CD14-positive monocyte (primary cell): Measurements from ENCODE around the gene PLA2G4F. TPM values are rescaled to one million over a fixed set of nuclear protein-coding genes. Genes with fewer than 3 reads are reported as not detected.
A peak's percentile ranks its signal among the peaks of the same experiment; 100 is the strongest.

ENCODE experiments used
- DNase-seq, 3 donors: peaks; one replicate each; pipeline ENCODE4 v3.0.0-alpha.2; 2011 to 2022
- H2AFZ ChIP-seq: 2 replicates; pipeline ENCODE4 v1.6.0; 2012; ENCODE audit warnings: mild to moderate bottlenecking, low read depth, low read length, inconsistent platforms; ENCODE audit not compliant: insufficient read depth, poor library complexity, severe bottlenecking
- H3K27ac ChIP-seq, 2 donors: 1 replicate in 1 of 2; 2 replicates in 1 of 2; pipeline ENCODE4 v1.5.1; 2012 to 2013; ENCODE audit warnings: low read length in 2 of 2, control low read depth in 1 of 2, inconsistent platforms in 1 of 2, low read depth in 1 of 2, mild to moderate bottlenecking in 1 of 2
- H3K27me3 ChIP-seq, 2 donors: one replicate each; pipeline versions ENCODE4 v1.6.0 to v1.6.1; 2011 to 2013; ENCODE audit warnings: low read length in 2 of 2; ENCODE audit not compliant: control insufficient read depth in 2 of 2, insufficient read depth in 2 of 2
- H3K36me3 ChIP-seq, 2 donors: replicated peaks in 1 of 2; 1 replicate in 1 of 2; 2 replicates in 1 of 2; pipeline versions ENCODE4 v1.5.1 to v1.6.1; 2012 to 2013; ENCODE audit warnings: low read length in 2 of 2, control low read depth in 1 of 2, inconsistent platforms in 1 of 2, mild to moderate bottlenecking in 1 of 2; ENCODE audit not compliant: insufficient read depth in 2 of 2, control insufficient read depth in 1 of 2
- H3K4me1 ChIP-seq, 2 donors: 1 replicate in 1 of 2; 2 replicates in 1 of 2; pipeline versions ENCODE4 v1.5.1 to v1.6.1; 2012 to 2013; ENCODE audit warnings: low read length in 2 of 2, control low read depth in 1 of 2, inconsistent platforms in 1 of 2, mild to moderate bottlenecking in 1 of 2, moderate library complexity in 1 of 2; ENCODE audit not compliant: insufficient read depth in 2 of 2, control insufficient read depth in 1 of 2
- H3K4me2 ChIP-seq: replicated peaks from 2 replicates; pipeline ENCODE3; 2012; ENCODE audit warnings: low read length, moderate library complexity, mild to moderate bottlenecking; ENCODE audit not compliant: poor library complexity, severe bottlenecking; ENCODE audit errors: extremely low read depth
- H3K4me3 ChIP-seq, 3 experiments: fragments of 200-600 bp in 1 of 3; sonication (generic) in 1 of 3; replicated peaks in 1 of 3; 1 replicate in 2 of 3; 2 replicates in 1 of 3; pipeline ENCODE4 v1.5.1; 2011 to 2013; ENCODE audit warnings: low read length in 3 of 3, mild to moderate bottlenecking in 3 of 3, control low read depth in 2 of 3, low read depth in 2 of 3, inconsistent platforms in 1 of 3, moderate library complexity in 1 of 3
- H3K79me2 ChIP-seq: 2 replicates; pipeline ENCODE4 v1.6.0; 2012; ENCODE audit warnings: mild to moderate bottlenecking, control low read depth, inconsistent platforms, low read length, moderate library complexity; ENCODE audit not compliant: insufficient read depth
- H3K9ac ChIP-seq: 2 replicates; pipeline ENCODE4 v1.6.0; 2017; ENCODE audit warnings: low read length, mild to moderate bottlenecking; ENCODE audit not compliant: insufficient read depth, poor library complexity, severe bottlenecking
- H3K9me3 ChIP-seq, 2 donors: replicated peaks in 1 of 2; 1 replicate in 1 of 2; 2 replicates in 1 of 2; pipeline versions ENCODE4 v1.5.1 to v1.6.1; 2012 to 2013; ENCODE audit warnings: low read length in 2 of 2, control low read depth in 1 of 2; ENCODE audit not compliant: control insufficient read depth in 1 of 2, insufficient read depth in 1 of 2
- H4K20me1 ChIP-seq: 2 replicates; pipeline ENCODE4 v1.6.0; 2012; ENCODE audit warnings: mild to moderate bottlenecking, low read length, control low read depth, moderate library complexity; ENCODE audit not compliant: insufficient read depth
- H3K27ac Mint-ChIP-seq, 7 donors: one replicate each; pipeline ENCODE4 v1.8.0; 2020; ENCODE audit warnings: mild to moderate bottlenecking in 7 of 7, mixed read lengths in 7 of 7, moderate library complexity in 6 of 7, inconsistent platforms in 2 of 7
- H3K27me3 Mint-ChIP-seq, 3 donors: one replicate each; pipeline ENCODE4 v1.8.0; 2021 to 2022; ENCODE audit warnings: low read depth in 3 of 3, mild to moderate bottlenecking in 3 of 3, mixed read lengths in 3 of 3, moderate library complexity in 3 of 3, inconsistent platforms in 1 of 3
- H3K36me3 Mint-ChIP-seq, 2 donors: one replicate each; pipeline ENCODE4 v1.8.0; 2020; ENCODE audit warnings: mixed read lengths in 2 of 2, inconsistent platforms in 1 of 2, mild to moderate bottlenecking in 1 of 2
- H3K4me1 Mint-ChIP-seq: one replicate; pipeline ENCODE4 v1.8.0; 2020; ENCODE audit warnings: mild to moderate bottlenecking, mixed read lengths
- H3K4me3 Mint-ChIP-seq, 2 donors: one replicate each; pipeline ENCODE4 v1.8.0; 2020; ENCODE audit warnings: mild to moderate bottlenecking in 2 of 2, mixed read lengths in 2 of 2, moderate library complexity in 1 of 2
- H3K9me3 Mint-ChIP-seq, 7 donors: one replicate each; pipeline ENCODE4 v1.8.0; 2020 to 2022; ENCODE audit warnings: mixed read lengths in 7 of 7, mild to moderate bottlenecking in 6 of 7, moderate library complexity in 6 of 7, inconsistent platforms in 2 of 7
- WGBS: methylation state at CpG from one replicate; pipeline ENCODE4 v1.1.5; 2013; ENCODE audit warnings: missing lambda C conversion rate; ENCODE audit not compliant: insufficient coverage; 5-methylcytosine and 5-hydroxymethylcytosine counted together
- intact Hi-C, 2 donors: fragments of 100-400 bp; cut with micrococcal nuclease; formaldehyde crosslinking; loops; one replicate each; pipeline versions ENCODE4 v1.15.0 to v1.15.1; 2023
- polyA plus RNA-seq, 3 donors: library from polyadenylated mRNA; depleted of rRNA in 1 of 3; unstranded in 2 of 3; stranded (reverse) in 1 of 3; fragments of 300-500 nt in 2 of 3; fragments of >200 nt in 1 of 3; fragmentation: Illumina TruSeq in 2 of 3; gene quantifications; 1 replicate in 2 of 3; 2 replicates in 1 of 3; pipeline ENCODE4 v1.2.3, GENCODE V29; 2012 to 2021
- TF ChIP-seq, protein P1 (sequence below): fragments of 200-600 bp; IDR thresholded peaks from one replicate; pipeline ENCODE4 v1.8.0; 2022; ENCODE audit warnings: antibody characterized with exemption, mild to moderate bottlenecking

The PLA2G4F gene
- polyA plus RNA-seq, 3 donors, result not detected

DNA sequence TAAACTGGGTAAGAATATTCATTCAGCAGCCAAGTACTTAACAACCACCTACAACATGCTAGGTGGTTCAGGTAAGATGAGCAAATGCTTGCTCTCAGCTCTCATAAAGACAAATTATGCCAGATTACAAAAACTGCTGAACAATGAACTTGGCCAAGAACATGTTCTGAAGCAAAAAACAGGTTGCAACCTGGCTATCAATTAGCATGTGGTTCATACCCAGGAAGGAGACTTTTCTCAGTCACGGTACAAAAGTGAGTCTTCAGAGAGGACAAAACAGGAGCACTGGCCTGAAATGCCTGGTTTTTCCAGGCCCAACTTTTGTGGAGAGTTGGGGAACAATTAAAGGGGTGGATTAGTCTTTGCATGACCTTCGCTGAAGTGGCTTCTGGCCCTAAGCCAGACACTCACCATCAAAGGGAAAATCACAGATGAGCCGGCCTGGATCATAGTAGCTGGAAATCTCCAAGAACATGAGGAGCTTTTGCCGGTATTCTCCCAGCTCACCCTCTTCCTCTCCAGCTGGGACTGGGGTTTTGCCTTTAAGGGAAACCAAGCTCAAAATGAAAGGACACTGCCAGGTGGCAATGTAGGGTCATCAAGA lies 7.6 kb upstream of the PLA2G4F start:
- no peaks in the 10 kb centered on the region for H3K27me3 ChIP-seq
- peaks cover 93 to 97% of the 10 kb centered on the region in 2 donors for H3K36me3 Mint-ChIP-seq

DNA sequence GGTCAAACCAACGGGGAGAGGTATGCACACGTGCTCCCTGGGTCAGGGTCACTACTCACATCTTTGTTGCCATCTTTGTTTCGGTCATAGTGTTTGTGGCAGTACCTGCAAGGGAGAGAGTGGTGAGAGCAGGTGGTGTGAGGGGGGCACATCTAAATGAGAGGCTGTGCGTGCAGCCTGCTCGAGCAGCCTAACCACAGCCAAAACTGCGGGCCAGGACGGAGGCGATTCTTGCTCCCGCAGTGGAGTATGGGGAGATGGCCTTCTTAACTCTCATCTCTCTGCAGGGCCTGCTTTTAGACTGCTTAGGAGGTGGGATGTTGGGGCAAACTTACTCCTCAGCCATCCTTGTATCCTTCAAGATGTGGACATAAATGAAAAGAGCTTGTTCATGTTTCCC lies 6.9 kb upstream of the PLA2G4F start:
- Histone ChIP-seq H2AFZ (no peak overlapping the region), H3K4me2 (no peak overlapping the region), H3K4me1 (peaks cover 9 to 20% of the 10 kb centered on the region in 2 donors), H4K20me1 (no peaks in the 10 kb centered on the region), H3K27ac (peak overlapping the region in 1 of 2 donors; percentile 49), H3K79me2 (no peaks in the 10 kb centered on the region), H3K4me3 (no peak overlapping the region), H3K27me3 (no peaks in the 10 kb centered on the region), H3K9ac (no peak overlapping the region), H3K9me3 (no peaks in the 10 kb centered on the region), H3K36me3 (peaks cover 96 to 97% of the 10 kb centered on the region in 2 donors)
- DNase-seq, result peak in 1 of 3 donors; percentile 1
- peaks cover 19% of the 10 kb centered on the region for H3K4me1 Mint-ChIP-seq
- intact Hi-C loops, result no loop called here
- H3K9me3 Mint-ChIP-seq, result peaks cover 0 to 1% (median 0%) of the 10 kb centered on the region in 7 donors
- TF ChIP-seq, protein P1, sequence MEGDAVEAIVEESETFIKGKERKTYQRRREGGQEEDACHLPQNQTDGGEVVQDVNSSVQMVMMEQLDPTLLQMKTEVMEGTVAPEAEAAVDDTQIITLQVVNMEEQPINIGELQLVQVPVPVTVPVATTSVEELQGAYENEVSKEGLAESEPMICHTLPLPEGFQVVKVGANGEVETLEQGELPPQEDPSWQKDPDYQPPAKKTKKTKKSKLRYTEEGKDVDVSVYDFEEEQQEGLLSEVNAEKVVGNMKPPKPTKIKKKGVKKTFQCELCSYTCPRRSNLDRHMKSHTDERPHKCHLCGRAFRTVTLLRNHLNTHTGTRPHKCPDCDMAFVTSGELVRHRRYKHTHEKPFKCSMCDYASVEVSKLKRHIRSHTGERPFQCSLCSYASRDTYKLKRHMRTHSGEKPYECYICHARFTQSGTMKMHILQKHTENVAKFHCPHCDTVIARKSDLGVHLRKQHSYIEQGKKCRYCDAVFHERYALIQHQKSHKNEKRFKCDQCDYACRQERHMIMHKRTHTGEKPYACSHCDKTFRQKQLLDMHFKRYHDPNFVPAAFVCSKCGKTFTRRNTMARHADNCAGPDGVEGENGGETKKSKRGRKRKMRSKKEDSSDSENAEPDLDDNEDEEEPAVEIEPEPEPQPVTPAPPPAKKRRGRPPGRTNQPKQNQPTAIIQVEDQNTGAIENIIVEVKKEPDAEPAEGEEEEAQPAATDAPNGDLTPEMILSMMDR, result no peak
- 100% methylated on average over 1 of the region's 9 CpGs for WGBS
- H3K36me3 Mint-ChIP-seq, result peaks cover 92 to 94% of the 10 kb centered on the region in 2 donors
- H3K27me3 Mint-ChIP-seq, result no peaks in the 10 kb centered on the region
- no peak overlapping the region for H3K27ac Mint-ChIP-seq
- no peak overlapping the region for H3K4me3 Mint-ChIP-seq

More for the DNA sequence above, 7.6 kb upstream of the PLA2G4F start:
- H3K4me1 ChIP-seq, result peaks cover 4 to 17% of the 10 kb centered on the region in 2 donors
- peaks cover 0 to 1% (median 0%) of the 10 kb centered on the region in 7 donors for H3K9me3 Mint-ChIP-seq
- no peaks in the 10 kb centered on the region for H3K27me3 Mint-ChIP-seq
- H3K9ac ChIP-seq, result no peak overlapping the region
- whole genome bisulfite sequencing, result no CpG with 5 or more reads among the region's 4 CpGs
- intact Hi-C loops, result no loop called here
- no peaks in the 10 kb centered on the region for H3K9me3 ChIP-seq
- TF ChIP-seq, protein P1, result no peak
- peak overlapping the region in 3 of 7 donors; percentile 3 to 74 (median 9) for H3K27ac Mint-ChIP-seq
- H4K20me1 ChIP-seq, result no peaks in the 10 kb centered on the region
- H2AFZ ChIP-seq, result no peak overlapping the region
- H3K4me3 ChIP-seq, result no peak overlapping the region
- H3K27ac ChIP-seq, result peak overlapping the region in 1 of 2 donors; percentile 49
- no peak overlapping the region for H3K4me3 Mint-ChIP-seq
- no peak for DNase-seq
- H3K4me1 Mint-ChIP-seq, result peaks cover 18% of the 10 kb centered on the region
- peaks cover 97 to 100% of the 10 kb centered on the region in 2 donors for H3K36me3 ChIP-seq
- H3K4me2 ChIP-seq, result no peak overlapping the region
- no peaks in the 10 kb centered on the region for H3K79me2 ChIP-seq
